Measurements from ENCODE around the gene SUN3.

GRCh38 chr7:47988496-47989386 lies 40.2 kb downstream of the SUN3 start:
- TF ChIP-seq, protein P1, sequence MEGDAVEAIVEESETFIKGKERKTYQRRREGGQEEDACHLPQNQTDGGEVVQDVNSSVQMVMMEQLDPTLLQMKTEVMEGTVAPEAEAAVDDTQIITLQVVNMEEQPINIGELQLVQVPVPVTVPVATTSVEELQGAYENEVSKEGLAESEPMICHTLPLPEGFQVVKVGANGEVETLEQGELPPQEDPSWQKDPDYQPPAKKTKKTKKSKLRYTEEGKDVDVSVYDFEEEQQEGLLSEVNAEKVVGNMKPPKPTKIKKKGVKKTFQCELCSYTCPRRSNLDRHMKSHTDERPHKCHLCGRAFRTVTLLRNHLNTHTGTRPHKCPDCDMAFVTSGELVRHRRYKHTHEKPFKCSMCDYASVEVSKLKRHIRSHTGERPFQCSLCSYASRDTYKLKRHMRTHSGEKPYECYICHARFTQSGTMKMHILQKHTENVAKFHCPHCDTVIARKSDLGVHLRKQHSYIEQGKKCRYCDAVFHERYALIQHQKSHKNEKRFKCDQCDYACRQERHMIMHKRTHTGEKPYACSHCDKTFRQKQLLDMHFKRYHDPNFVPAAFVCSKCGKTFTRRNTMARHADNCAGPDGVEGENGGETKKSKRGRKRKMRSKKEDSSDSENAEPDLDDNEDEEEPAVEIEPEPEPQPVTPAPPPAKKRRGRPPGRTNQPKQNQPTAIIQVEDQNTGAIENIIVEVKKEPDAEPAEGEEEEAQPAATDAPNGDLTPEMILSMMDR (conservative IDR thresholded peaks at IDR 0.05; ENCODE audit: low read depth, low read length): peak; percentile 68
- TF ChIP-seq EZH2phosphoT487 (IDR thresholded peaks at IDR 0.05; ENCODE audit: borderline replicate concordance, low read length): no peak
